GM10847 (cell line): Measurements from ENCODE around the gene RNF32.

Experiments
- POLR2A ChIP-seq: IDR thresholded peaks from 2 replicates; pipeline ENCODE4 v1.6.1; 2011; ENCODE audit not compliant: insufficient read length; ENCODE audit errors: extremely low read depth

The RNF32 gene

GRCh38 chr7:156655251-156655650, 14.7 kb downstream of the RNF32 start:
- no peak for TF ChIP-seq POLR2A

- TF ChIP-seq POLR2A = no peak
Observed at GRCh38 chr7:156655983-156656382, 15.4 kb downstream of the RNF32 start.

DNA sequence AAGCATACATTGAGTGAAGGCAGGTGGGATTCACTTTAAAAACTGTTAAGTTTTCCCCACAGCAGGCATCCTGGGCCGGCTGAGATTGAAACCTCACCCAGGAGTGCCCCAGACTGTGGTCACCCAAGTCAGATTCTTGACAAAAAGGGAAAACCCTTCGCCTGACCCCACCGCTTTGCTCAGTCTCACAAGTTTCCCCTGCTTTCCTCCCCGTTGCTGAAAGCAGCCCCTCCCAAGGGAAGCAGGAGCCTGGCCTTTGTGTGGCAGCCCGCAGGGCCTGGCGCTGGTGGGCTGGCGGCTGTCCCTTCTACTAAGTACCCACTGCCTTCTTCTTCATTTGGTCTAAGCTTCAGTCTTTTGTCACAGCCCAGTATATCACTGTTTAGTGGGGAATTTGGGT, 16.0 kb downstream of the RNF32 start:
- no peak for TF ChIP-seq POLR2A

DNA sequence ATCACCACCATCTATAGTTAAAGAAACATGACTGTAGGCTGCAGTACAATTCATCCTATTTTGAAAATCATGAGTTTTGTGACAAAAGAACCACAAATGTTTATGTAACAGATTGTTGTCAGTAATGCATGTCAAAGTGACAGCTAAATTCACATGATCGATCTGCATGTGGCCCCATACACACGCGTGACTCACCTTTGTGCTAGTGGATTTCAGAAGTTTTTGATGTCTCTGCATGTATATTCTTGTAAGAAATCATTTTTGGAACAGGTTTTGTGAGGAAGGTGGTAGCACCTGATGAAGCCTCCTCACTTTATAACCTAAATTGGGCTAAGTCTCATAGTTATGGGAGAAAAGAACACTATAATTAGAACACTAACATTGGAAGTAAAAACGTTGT, 17.1 kb downstream of the RNF32 start:
- no peak for TF ChIP-seq POLR2A

DNA sequence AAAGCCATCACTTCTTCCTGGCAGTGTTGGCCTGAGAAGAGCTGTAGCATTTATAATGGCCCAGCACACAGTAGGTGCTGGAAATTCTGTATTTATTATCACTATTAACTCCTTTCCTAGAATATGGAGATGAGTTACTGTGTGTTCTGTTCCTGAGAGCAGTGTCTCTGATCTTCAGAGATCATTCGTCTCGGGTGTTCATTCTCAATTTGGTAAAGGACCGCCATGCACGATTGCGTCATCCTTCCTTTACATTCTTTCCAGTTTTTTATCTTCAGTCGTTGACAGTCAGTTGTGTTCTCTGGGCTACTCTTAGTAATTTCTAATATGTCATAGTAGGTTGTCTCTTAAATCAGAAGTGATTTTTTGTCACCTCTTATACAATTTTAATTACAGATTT, 18.6 kb downstream of the RNF32 start:
- no peak for TF ChIP-seq POLR2A

GRCh38 chr7:156659961-156660360, 19.4 kb downstream of the RNF32 start:
- no peak for TF ChIP-seq POLR2A

- TF ChIP-seq POLR2A = no peak
Observed at GRCh38 chr7:156661637-156662036, 21.1 kb downstream of the RNF32 start.

DNA sequence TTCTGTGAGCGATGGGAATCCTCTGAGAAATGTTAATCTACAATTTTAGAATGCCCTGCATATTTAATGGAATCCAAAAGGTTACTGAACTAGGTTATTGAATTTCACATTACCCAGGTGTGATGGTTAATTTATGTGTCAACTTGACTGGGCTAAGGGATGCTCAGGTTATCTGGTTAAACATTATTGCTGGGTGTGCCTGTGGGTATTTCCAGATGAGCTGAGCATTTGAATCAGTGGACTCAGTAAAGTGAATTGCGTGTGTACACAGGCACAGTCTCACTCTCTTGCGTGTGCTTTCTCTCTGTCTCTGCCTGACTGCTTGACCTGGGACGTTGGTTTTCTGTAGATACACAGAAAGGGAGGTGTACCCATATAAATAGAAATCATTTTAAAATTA, 21.7 kb downstream of the RNF32 start:
- TF ChIP-seq POLR2A = no peak

GRCh38 chr7:156665101-156665500, 24.5 kb downstream of the RNF32 start:
- no peak for TF ChIP-seq POLR2A

GRCh38 chr7:156666368-156667109, 26.0 kb downstream of the RNF32 start:
- no peak for TF ChIP-seq POLR2A

DNA sequence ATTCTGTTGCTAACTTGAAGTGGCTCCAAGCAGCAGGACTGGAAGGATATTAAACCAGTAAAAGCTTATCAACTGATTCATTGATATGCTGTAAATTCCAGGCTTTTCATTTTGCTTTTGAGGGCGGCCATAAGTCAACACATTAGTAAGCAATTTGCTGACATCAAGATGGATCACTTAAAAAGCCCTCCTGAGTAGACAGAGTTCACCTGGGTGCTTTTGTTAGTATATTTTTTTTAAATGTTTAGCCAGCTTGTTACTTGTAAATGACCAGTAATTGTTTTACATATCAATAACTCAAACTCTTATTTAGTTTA, 26.5 kb downstream of the RNF32 start:
- TF ChIP-seq POLR2A = no peak

GRCh38 chr7:156668130-156668741, 27.7 kb downstream of the RNF32 start:
- no peak for TF ChIP-seq POLR2A

GRCh38 chr7:156669035-156669828, 28.7 kb downstream of the RNF32 start:
- no peak for TF ChIP-seq POLR2A

DNA sequence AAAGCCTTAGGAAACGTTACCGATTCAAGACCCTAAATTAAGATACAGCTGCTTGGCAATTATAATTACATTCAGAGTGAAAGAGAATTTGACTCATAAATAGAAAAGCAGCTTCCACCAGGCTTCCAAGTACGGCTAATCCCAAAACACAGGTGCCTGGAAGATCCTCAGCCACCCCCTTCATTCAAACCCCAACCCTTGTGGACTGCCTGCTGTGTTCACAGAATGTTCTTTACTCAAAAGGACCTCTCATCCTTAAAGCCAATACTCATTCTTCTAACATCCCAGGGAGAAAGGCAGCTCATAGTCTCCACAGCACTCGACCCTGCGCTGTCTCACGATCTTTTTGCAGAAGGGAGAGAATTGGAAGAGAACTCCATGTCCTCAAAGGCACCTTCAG, 32.9 kb downstream of the RNF32 start:
- TF ChIP-seq POLR2A = no peak

GRCh38 chr7:156673902-156674301, 33.3 kb downstream of the RNF32 start:
- TF ChIP-seq POLR2A = no peak

GRCh38 chr7:156675721-156676120, 35.1 kb downstream of the RNF32 start:
- TF ChIP-seq POLR2A = no peak

DNA sequence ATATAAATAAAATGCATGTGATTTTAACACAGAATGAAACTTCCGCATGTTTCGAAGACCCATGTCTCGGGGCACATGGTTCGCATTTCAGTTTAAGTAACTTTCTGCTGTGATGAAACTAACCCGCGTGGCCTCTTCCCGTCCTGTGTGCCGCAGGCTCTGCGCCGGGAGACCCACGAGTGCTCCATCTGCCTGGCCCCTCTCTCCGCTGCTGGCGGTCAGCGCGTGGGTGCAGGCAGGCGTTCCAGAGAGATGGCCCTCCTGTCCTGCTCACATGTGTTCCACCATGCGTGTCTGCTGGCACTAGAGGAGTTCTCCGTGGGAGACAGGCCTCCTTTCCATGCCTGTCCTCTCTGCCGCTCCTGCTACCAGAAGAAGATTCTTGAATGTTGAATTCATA, 35.7 kb downstream of the RNF32 start:
- no peak for TF ChIP-seq POLR2A
